Naive thymus-derived CD4-positive, alpha-beta T cell (primary cell): ENCODE results near the gene MTOR. TPM values are rescaled to one million over a fixed set of nuclear protein-coding genes. Genes with fewer than 3 reads are reported as not detected.

ENCODE experiments used
- ATAC-seq: fragments of 150-1000 bp; cut with Tn5 transposase; 2 replicates; pipeline ENCODE4 v1.10.0; 2021; ENCODE audit warnings: mild to moderate bottlenecking, moderate library complexity
- CTCF ChIA-PET: fragments of 350-600 bp; sonication (Branson Sonifier 250); formaldehyde crosslinking; loops from one replicate; lab custom pipeline; 2021; ENCODE audit warnings: antibody characterized with exemption; lab: Charles Lee
- POLR2A ChIA-PET: fragments of 350-600 bp; sonication (Branson Sonifier 250); formaldehyde crosslinking; loops from one replicate; lab custom pipeline; 2021; ENCODE audit warnings: antibody characterized with exemption, inconsistent platforms; lab: Charles Lee
- DNase-seq, 9 donors: peaks; one replicate each; pipeline versions ENCODE4 v3.0.0 to v3.0.0-alpha.2; 2020 to 2022; ENCODE audit warnings: mixed read lengths in 1 of 9
- H3K27ac ChIP-seq: one replicate; pipeline ENCODE4 v1.7.0; 2013; ENCODE audit warnings: mild to moderate bottlenecking, low read depth, low read length, moderate library complexity
- H3K27me3 ChIP-seq, 2 donors: one replicate each; pipeline ENCODE4 v1.7.0; 2013; ENCODE audit warnings: low read length in 2 of 2, mild to moderate bottlenecking in 2 of 2, moderate library complexity in 2 of 2; ENCODE audit not compliant: control insufficient read depth in 2 of 2, insufficient read depth in 2 of 2
- H3K36me3 ChIP-seq, 3 experiments: 1 replicate in 2 of 3; 2 replicates in 1 of 3; pipeline ENCODE4 v1.7.0; 2013; ENCODE audit warnings: low read length in 3 of 3, mild to moderate bottlenecking in 3 of 3, moderate library complexity in 1 of 3; ENCODE audit not compliant: insufficient read depth in 3 of 3, control insufficient read depth in 2 of 3
- H3K4me1 ChIP-seq, 2 donors: one replicate each; pipeline ENCODE4 v1.7.0; 2013; ENCODE audit warnings: low read length in 2 of 2, mild to moderate bottlenecking in 2 of 2, moderate library complexity in 1 of 2; ENCODE audit not compliant: control insufficient read depth in 2 of 2, insufficient read depth in 2 of 2
- H3K4me3 ChIP-seq: 2 replicates; pipeline ENCODE4 v1.7.0; 2013; ENCODE audit warnings: mild to moderate bottlenecking, low read length
- H3K9me3 ChIP-seq, 3 experiments: 1 replicate in 2 of 3; 2 replicates in 1 of 3; pipeline ENCODE4 v1.7.0; 2013; ENCODE audit warnings: low read length in 3 of 3; ENCODE audit not compliant: control insufficient read depth in 2 of 3
- H3K27ac Mint-ChIP-seq, 9 donors: one replicate each; pipeline ENCODE4 v1.8.0; 2020 to 2022; ENCODE audit warnings: mixed read lengths in 9 of 9, mild to moderate bottlenecking in 8 of 9, moderate library complexity in 5 of 9, inconsistent platforms in 2 of 9
- H3K27me3 Mint-ChIP-seq, 5 donors: one replicate each; pipeline ENCODE4 v1.8.0; 2021 to 2022; ENCODE audit warnings: mixed read lengths in 5 of 5, mild to moderate bottlenecking in 1 of 5
- H3K36me3 Mint-ChIP-seq, 5 donors: one replicate each; pipeline ENCODE4 v1.8.0; 2020 to 2022; ENCODE audit warnings: mixed read lengths in 5 of 5, mild to moderate bottlenecking in 3 of 5, inconsistent platforms in 1 of 5
- H3K4me1 Mint-ChIP-seq, 7 donors: one replicate each; pipeline ENCODE4 v1.8.0; 2020 to 2022; ENCODE audit warnings: mixed read lengths in 7 of 7, mild to moderate bottlenecking in 3 of 7, inconsistent platforms in 1 of 7
- H3K4me3 Mint-ChIP-seq, 10 donors: one replicate each; pipeline ENCODE4 v1.8.0; 2020 to 2022; ENCODE audit warnings: mild to moderate bottlenecking in 10 of 10, mixed read lengths in 10 of 10, moderate library complexity in 6 of 10, inconsistent platforms in 2 of 10
- H3K9me3 Mint-ChIP-seq, 11 donors: one replicate each; pipeline ENCODE4 v1.8.0; 2020 to 2022; ENCODE audit warnings: mixed read lengths in 11 of 11, mild to moderate bottlenecking in 4 of 11, inconsistent platforms in 1 of 11, moderate library complexity in 1 of 11
- intact Hi-C, 2 donors: fragments of 100-400 bp; cut with micrococcal nuclease; formaldehyde crosslinking; loops; one replicate each; pipeline ENCODE4 v1.15.1; 2023
- polyA plus RNA-seq, 2 donors: library from polyadenylated mRNA; unstranded; fragments of 300-500 nt; fragmentation: Illumina TruSeq; gene quantifications; one replicate each; pipeline ENCODE4 v1.2.3, GENCODE V29; 2021
- total RNA-seq, 6 experiments: library from RNA in 5 of 6; stranded (reverse) in 5 of 6; gene quantifications; 1 replicate in 5 of 6; 2 replicates in 1 of 6; pipeline ENCODE4 v1.2.3 and lab custom pipeline; 2021 to 2026

MTOR gene
- total and polyA plus RNA-seq, 7 experiments from 2014 or later, result 4.8 to 47.9 (median 44.8) TPM

- Mint-ChIP-seq H3K36me3 (peaks cover 4 to 69% (median 35%) of the 10 kb centered on the region in 5 donors), H3K4me3 (no peak overlapping the region), H3K4me1 (no peaks in the 10 kb centered on the region), H3K27ac (no peak overlapping the region), H3K9me3 (no peaks in the 10 kb centered on the region), H3K27me3 (no peaks in the 10 kb centered on the region)
- no peak overlapping the region for H3K27ac ChIP-seq
- no peaks in the 10 kb centered on the region for H3K27me3 ChIP-seq
- CTCF ChIA-PET, result interaction anchor here (0.6 kb wide), 1 partner anchor 1086 kb away, joined by 6 read pairs; no protein-coding TSS in a partner anchor
- intact Hi-C loops, result no loop called here
- DNase-seq (no peak), ATAC-seq (no peak)
- H3K9me3 ChIP-seq, result no peaks in the 10 kb centered on the region
- no peak overlapping the region for H3K4me3 ChIP-seq
- H3K4me1 ChIP-seq, result no peaks in the 10 kb centered on the region
- peaks cover 11 to 96% (median 13%) of the 10 kb centered on the region in 3 experiments for H3K36me3 ChIP-seq
- POLR2A ChIA-PET, result interaction anchor here (0.7 kb wide), 1 partner anchor 184 kb away, joined by 7 read pairs; no protein-coding TSS in a partner anchor
Measured at GRCh38 chr1:11193376-11193775, 69.0 kb downstream of the MTOR start.

GRCh38 chr1:11188858-11189451 is 73.4 kb downstream of the MTOR start, which contains the start of gene ANGPTL7:
Gene ANGPTL7, plus strand, starts transcription at chr1:11189355. Its CDS starts 225 bp downstream, at chr1:11189580.
- DNase-seq (no peak), ATAC-seq (no peak)
- Mint-ChIP-seq H3K27me3 (no peaks in the 10 kb centered on the region), H3K9me3 (no peaks in the 10 kb centered on the region), H3K4me3 (no peak within 1 kb of the TSS), H3K4me1 (peaks cover 0 to 3% (median 0%) of the 10 kb centered on the region in 7 donors), H3K27ac (peak within 1 kb of the TSS in 2 of 9 donors; percentile 28 to 42), H3K36me3 (peaks cover 4 to 52% (median 22%) of the 10 kb centered on the region in 5 donors)
- H3K36me3 ChIP-seq, result peaks cover 4 to 76% (median 9%) of the 10 kb centered on the region in 3 experiments
- intact Hi-C loops, result no loop called here
- no peaks in the 10 kb centered on the region for H3K9me3 ChIP-seq
- H3K27me3 ChIP-seq, result no peaks in the 10 kb centered on the region
- H3K4me3 ChIP-seq, result no peak within 1 kb of the TSS
- no peak within 1 kb of the TSS for H3K27ac ChIP-seq
- POLR2A ChIA-PET, result no interaction called here
- H3K4me1 ChIP-seq, result no peaks in the 10 kb centered on the region
- CTCF ChIA-PET, result interaction anchor here (1.6 kb wide), 1 partner anchor 151 kb away, joined by 3 read pairs; no protein-coding TSS in a partner anchor

GRCh38 chr1:11188381-11188780 is 74.0 kb downstream of the MTOR start:
- no peak for ATAC-seq
- H3K9me3 Mint-ChIP-seq, result no peaks in the 10 kb centered on the region
- Histone ChIP-seq H3K27ac (no peak overlapping the region), H3K4me1 (no peaks in the 10 kb centered on the region), H3K36me3 (peaks cover 4 to 75% (median 9%) of the 10 kb centered on the region in 3 experiments), H3K27me3 (no peaks in the 10 kb centered on the region), H3K9me3 (no peaks in the 10 kb centered on the region), H3K4me3 (no peak overlapping the region)
- intact Hi-C loops, result no loop called here
- ChIA-PET CTCF (no interaction called here), POLR2A (no interaction called here)
- peaks cover 0 to 3% (median 0%) of the 10 kb centered on the region in 7 donors for H3K4me1 Mint-ChIP-seq
- DNase-seq, result no peak
- no peak overlapping the region for H3K4me3 Mint-ChIP-seq
- H3K27me3 Mint-ChIP-seq, result no peaks in the 10 kb centered on the region
- H3K27ac Mint-ChIP-seq, result peak overlapping the region in 1 of 9 donors; percentile 28
- peaks cover 4 to 46% (median 22%) of the 10 kb centered on the region in 5 donors for H3K36me3 Mint-ChIP-seq

- Mint-ChIP-seq H3K4me3 (no peak overlapping the region), H3K36me3 (peaks cover 4 to 46% (median 22%) of the 10 kb centered on the region in 5 donors), H3K9me3 (no peaks in the 10 kb centered on the region), H3K4me1 (peaks cover 0 to 3% (median 0%) of the 10 kb centered on the region in 7 donors), H3K27me3 (no peaks in the 10 kb centered on the region), H3K27ac (peak overlapping the region in 2 of 9 donors; percentile 28 to 74)
- H3K9me3 ChIP-seq, result no peaks in the 10 kb centered on the region
- ATAC-seq (no peak), DNase-seq (no peak)
- H3K4me1 ChIP-seq, result no peaks in the 10 kb centered on the region
- ChIA-PET CTCF (no interaction called here), POLR2A (no interaction called here)
- no peak overlapping the region for H3K27ac ChIP-seq
- H3K4me3 ChIP-seq, result no peak overlapping the region
- intact Hi-C loops, result no loop called here
- no peaks in the 10 kb centered on the region for H3K27me3 ChIP-seq
- H3K36me3 ChIP-seq, result peaks cover 2 to 75% (median 5%) of the 10 kb centered on the region in 3 experiments
Measured at GRCh38 chr1:11187931-11188330, 74.4 kb downstream of the MTOR start.

- intact Hi-C loops, result no loop called here
- Histone ChIP-seq H3K27ac (no peak overlapping the region), H3K27me3 (no peaks in the 10 kb centered on the region), H3K9me3 (no peaks in the 10 kb centered on the region), H3K36me3 (peaks cover 0 to 76% (median 5%) of the 10 kb centered on the region in 3 experiments), H3K4me3 (no peak overlapping the region), H3K4me1 (no peaks in the 10 kb centered on the region)
- ATAC-seq, result no peak
- Mint-ChIP-seq H3K4me1 (peaks cover 0 to 3% (median 0%) of the 10 kb centered on the region in 7 donors), H3K27ac (no peak overlapping the region), H3K27me3 (no peaks in the 10 kb centered on the region), H3K9me3 (no peaks in the 10 kb centered on the region), H3K36me3 (peaks cover 4 to 43% (median 18%) of the 10 kb centered on the region in 5 donors), H3K4me3 (no peak overlapping the region)
- no peak for DNase-seq
- CTCF ChIA-PET, result interaction anchor here (1.7 kb wide), 1 partner anchor 150 kb away, joined by 7 read pairs; no protein-coding TSS in a partner anchor
- POLR2A ChIA-PET, result interaction anchor here (0.6 kb wide), 1 partner anchor 157 kb away, joined by 3 read pairs; no protein-coding TSS in a partner anchor
Measured at GRCh38 chr1:11187494-11187893, 74.9 kb downstream of the MTOR start.

GRCh38 chr1:11187000-11187399 is 75.4 kb downstream of the MTOR start:
- Histone ChIP-seq H3K27ac (no peak overlapping the region), H3K4me3 (no peak overlapping the region), H3K4me1 (no peaks in the 10 kb centered on the region), H3K36me3 (peaks cover 0 to 76% (median 5%) of the 10 kb centered on the region in 3 experiments), H3K27me3 (no peaks in the 10 kb centered on the region), H3K9me3 (no peaks in the 10 kb centered on the region)
- H3K4me3 Mint-ChIP-seq, result no peak overlapping the region
- H3K27me3 Mint-ChIP-seq, result no peaks in the 10 kb centered on the region
- ChIA-PET CTCF (interaction anchor here (1.0 to 1.7 kb wide), 2 partner anchors 149 to 456 kb away, joined by 4 to 7 read pairs; no protein-coding TSS in a partner anchor), POLR2A (interaction anchor here (0.6 kb wide), 1 partner anchor 156 kb away, joined by 3 read pairs; no protein-coding TSS in a partner anchor)
- DNase-seq (no peak), ATAC-seq (no peak)
- H3K4me1 Mint-ChIP-seq, result peaks cover 0 to 3% (median 0%) of the 10 kb centered on the region in 7 donors
- H3K27ac Mint-ChIP-seq, result peak overlapping the region in 1 of 9 donors; percentile 57
- intact Hi-C loops, result no loop called here
- H3K9me3 Mint-ChIP-seq, result no peaks in the 10 kb centered on the region
- peaks cover 4 to 45% (median 16%) of the 10 kb centered on the region in 5 donors for H3K36me3 Mint-ChIP-seq
